Measurements from ENCODE around the gene GGCT.
"Not testable (repeated sequence)": the region's sequence is repeated elsewhere in the genome, so short reads cannot be mapped to it uniquely, and the experiment has no call there.

GGCT gene

GRCh38 chr7:30546596-30546995, 42.0 kb upstream of the GGCT start:
- no peak for TF ChIP-seq EZH2phosphoT487 (conservative IDR thresholded peaks at IDR 0.05; ENCODE audit: low read length)
- no peak for TF ChIP-seq CTCF (IDR thresholded peaks at IDR 0.05; ENCODE audit: insufficient read depth, low read length, poor library complexity, severe bottlenecking)
- H3K4me2 ChIP-seq (ENCODE audit: low read depth, low read length, poor library complexity, severe bottlenecking): no peak overlapping the region

GRCh38 chr7:30545791-30546555, 41.3 kb upstream of the GGCT start:
- TF ChIP-seq EZH2phosphoT487 (conservative IDR thresholded peaks at IDR 0.05; ENCODE audit: low read length) (no peak), CTCF (IDR thresholded peaks at IDR 0.05; ENCODE audit: insufficient read depth, low read length, poor library complexity, severe bottlenecking) (no peak)
- H4K20me1 ChIP-seq (ENCODE audit: low read depth, low read length): no peaks in the 10 kb centered on the region
- no peak overlapping the region for H3K27ac ChIP-seq (ENCODE audit: low read depth, low read length)
- H3K4me3 ChIP-seq (ENCODE audit: insufficient read depth, low read length, poor library complexity, severe bottlenecking): no peak overlapping the region
- H3K9me2 ChIP-seq (replicated peaks; ENCODE audit: insufficient read depth, low read length): no peaks in the 10 kb centered on the region
- no peaks in the 10 kb centered on the region for H3F3A ChIP-seq (ENCODE audit: insufficient read depth)
- H2AFZ ChIP-seq (ENCODE audit: low read depth, low read length, severe bottlenecking): no peak overlapping the region
- no peaks in the 10 kb centered on the region for H3K79me2 ChIP-seq (ENCODE audit: insufficient read depth, low read length)
- no peaks in the 10 kb centered on the region for H3K27me3 ChIP-seq (ENCODE audit: low read length)
- H3K4me2 ChIP-seq (ENCODE audit: low read depth, low read length, poor library complexity, severe bottlenecking): no peak overlapping the region
- no peaks in the 10 kb centered on the region for H3K9me3 ChIP-seq (ENCODE audit: insufficient read depth, low read length)
- no peak overlapping the region for H3K9ac ChIP-seq (ENCODE audit: low read length)
- no peaks in the 10 kb centered on the region for H3K36me3 ChIP-seq (ENCODE audit: low read length)

More at GRCh38 chr7:30546596-30546995, 42.0 kb upstream of the GGCT start:
- H3K9me3 ChIP-seq (ENCODE audit: insufficient read depth, low read length): no peaks in the 10 kb centered on the region
- H3K9ac ChIP-seq (ENCODE audit: low read length): no peak overlapping the region
- no peaks in the 10 kb centered on the region for H3K79me2 ChIP-seq (ENCODE audit: insufficient read depth, low read length)
- no peaks in the 10 kb centered on the region for H4K20me1 ChIP-seq (ENCODE audit: low read depth, low read length)
- no peaks in the 10 kb centered on the region for H3K36me3 ChIP-seq (ENCODE audit: low read length)
- H3K9me2 ChIP-seq (replicated peaks; ENCODE audit: insufficient read depth, low read length): no peaks in the 10 kb centered on the region
- no peak overlapping the region for H2AFZ ChIP-seq (ENCODE audit: low read depth, low read length, severe bottlenecking)
- H3K4me3 ChIP-seq (ENCODE audit: insufficient read depth, low read length, poor library complexity, severe bottlenecking): no peak overlapping the region
- no peaks in the 10 kb centered on the region for H3K27me3 ChIP-seq (ENCODE audit: low read length)
- no peaks in the 10 kb centered on the region for H3F3A ChIP-seq (ENCODE audit: insufficient read depth)
- H3K27ac ChIP-seq (ENCODE audit: low read depth, low read length): no peak overlapping the region

GRCh38 chr7:30543813-30544525, 39.3 kb upstream of the GGCT start:
- TF ChIP-seq EZH2phosphoT487 (conservative IDR thresholded peaks at IDR 0.05; ENCODE audit: low read length): no peak
- no peak for TF ChIP-seq CTCF (IDR thresholded peaks at IDR 0.05; ENCODE audit: insufficient read depth, low read length, poor library complexity, severe bottlenecking)
- H3K4me3 ChIP-seq (ENCODE audit: insufficient read depth, low read length, poor library complexity, severe bottlenecking): no peak overlapping the region
- H4K20me1 ChIP-seq (ENCODE audit: low read depth, low read length): no peaks in the 10 kb centered on the region
- H3K4me2 ChIP-seq (ENCODE audit: low read depth, low read length, poor library complexity, severe bottlenecking): no peak overlapping the region
- no peaks in the 10 kb centered on the region for H3K9me3 ChIP-seq (ENCODE audit: insufficient read depth, low read length)
- H3F3A ChIP-seq (ENCODE audit: insufficient read depth): no peaks in the 10 kb centered on the region
- H3K9ac ChIP-seq (ENCODE audit: low read length): no peak overlapping the region
- H3K27me3 ChIP-seq (ENCODE audit: low read length): no peaks in the 10 kb centered on the region
- H3K36me3 ChIP-seq (ENCODE audit: low read length): no peaks in the 10 kb centered on the region
- no peak overlapping the region for H2AFZ ChIP-seq (ENCODE audit: low read depth, low read length, severe bottlenecking)
- no peaks in the 10 kb centered on the region for H3K9me2 ChIP-seq (replicated peaks; ENCODE audit: insufficient read depth, low read length)
- no peaks in the 10 kb centered on the region for H3K79me2 ChIP-seq (ENCODE audit: insufficient read depth, low read length)
- no peak overlapping the region for H3K27ac ChIP-seq (ENCODE audit: low read depth, low read length)

GRCh38 chr7:30543115-30543514, 38.5 kb upstream of the GGCT start:
- not testable (repeated sequence) for H3K27ac ChIP-seq (ENCODE audit: low read depth, low read length); H3K36me3 ChIP-seq (ENCODE audit: low read length); H2AFZ ChIP-seq (ENCODE audit: low read depth, low read length, severe bottlenecking); H3K27me3 ChIP-seq (ENCODE audit: low read length); H3K9me2 ChIP-seq (replicated peaks; ENCODE audit: insufficient read depth, low read length); H3K79me2 ChIP-seq (ENCODE audit: insufficient read depth, low read length); H3K9ac ChIP-seq (ENCODE audit: low read length); H3K9me3 ChIP-seq (ENCODE audit: insufficient read depth, low read length); H3K4me2 ChIP-seq (ENCODE audit: low read depth, low read length, poor library complexity, severe bottlenecking); H3K4me3 ChIP-seq (ENCODE audit: insufficient read depth, low read length, poor library complexity, severe bottlenecking); H3F3A ChIP-seq (ENCODE audit: insufficient read depth); H4K20me1 ChIP-seq (ENCODE audit: low read depth, low read length)
